ENCODE measurements around the gene AKNAD1. TPM values are rescaled to one million over a fixed set of nuclear protein-coding genes. Genes with fewer than 3 reads are reported as not detected.

The AKNAD1 gene
- polyA plus RNA-seq, 1 donor (not counting 4 experiments of a cell fraction or from before 2014, with no cell fraction given) = 6.9 TPM

DNA sequence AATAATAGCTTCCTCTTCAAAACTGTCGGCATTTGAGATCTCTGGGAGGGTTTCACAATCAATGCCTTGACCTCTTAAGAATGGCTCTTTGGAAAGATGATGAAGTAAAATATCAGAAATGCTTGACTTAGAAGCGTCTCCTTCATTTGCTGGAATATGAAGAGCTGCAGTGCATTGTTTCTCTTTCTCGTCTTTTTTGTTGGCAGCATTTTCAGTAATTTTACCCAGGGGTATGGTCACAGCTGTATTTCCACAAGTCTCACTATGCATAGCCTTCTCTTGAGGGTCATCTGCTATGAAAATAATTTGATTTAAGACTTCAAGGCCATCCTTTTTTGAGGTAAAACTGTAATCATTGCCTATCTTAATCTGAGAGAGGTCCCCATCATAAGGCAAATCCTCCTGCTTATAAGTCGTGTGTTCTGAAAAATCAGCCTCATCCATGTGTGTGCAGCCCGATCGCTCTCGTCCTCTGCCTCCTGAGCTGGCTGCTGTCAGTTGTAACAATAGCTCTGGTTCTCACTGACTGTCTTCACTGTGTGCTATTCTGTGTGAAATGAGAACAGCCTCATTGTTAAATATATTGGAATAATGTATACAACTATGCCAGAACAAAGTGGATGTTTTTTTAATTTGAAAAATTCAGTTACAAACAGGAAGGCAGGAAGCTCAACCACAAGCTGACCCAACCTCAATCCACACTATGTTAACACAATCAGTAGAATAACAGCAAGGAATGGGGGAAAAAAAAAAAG, 4.5 kb downstream of the AKNAD1 start:
- DNase-seq (ENCODE audit: low read depth, low spot score) (no peak), FAIRE-seq (no peak)
- no peaks in the 10 kb centered on the region for H3K36me3 ChIP-seq (ENCODE audit: control insufficient read depth in 2 of 2, extremely low read depth in 1 of 2, insufficient read depth in 2 of 2, low read length in 2 of 2)
- H3K9me1 ChIP-seq (ENCODE audit: control insufficient read depth, extremely low read depth, insufficient read depth, low read length) = no peaks in the 10 kb centered on the region
- no peak overlapping the region for H3K4me2 ChIP-seq (ENCODE audit: control insufficient read depth, extremely low read depth, insufficient read depth, low read depth, low read length)
- dilution Hi-C loops (cut with MboI; ENCODE audit: extremely low pct_ligation_motif_present, low sequenced_read_pairs) = no loop called here
- H3K4me3 ChIP-seq (ENCODE audit: control insufficient read depth in 2 of 3, extremely low read depth in 1 of 3, insufficient read depth in 2 of 3, low read depth in 1 of 3, low read length in 3 of 3) = no peak overlapping the region
- H2AFZ ChIP-seq (ENCODE audit: control insufficient read depth, low read length) = no peak overlapping the region
- TF ChIP-seq, protein P1, sequence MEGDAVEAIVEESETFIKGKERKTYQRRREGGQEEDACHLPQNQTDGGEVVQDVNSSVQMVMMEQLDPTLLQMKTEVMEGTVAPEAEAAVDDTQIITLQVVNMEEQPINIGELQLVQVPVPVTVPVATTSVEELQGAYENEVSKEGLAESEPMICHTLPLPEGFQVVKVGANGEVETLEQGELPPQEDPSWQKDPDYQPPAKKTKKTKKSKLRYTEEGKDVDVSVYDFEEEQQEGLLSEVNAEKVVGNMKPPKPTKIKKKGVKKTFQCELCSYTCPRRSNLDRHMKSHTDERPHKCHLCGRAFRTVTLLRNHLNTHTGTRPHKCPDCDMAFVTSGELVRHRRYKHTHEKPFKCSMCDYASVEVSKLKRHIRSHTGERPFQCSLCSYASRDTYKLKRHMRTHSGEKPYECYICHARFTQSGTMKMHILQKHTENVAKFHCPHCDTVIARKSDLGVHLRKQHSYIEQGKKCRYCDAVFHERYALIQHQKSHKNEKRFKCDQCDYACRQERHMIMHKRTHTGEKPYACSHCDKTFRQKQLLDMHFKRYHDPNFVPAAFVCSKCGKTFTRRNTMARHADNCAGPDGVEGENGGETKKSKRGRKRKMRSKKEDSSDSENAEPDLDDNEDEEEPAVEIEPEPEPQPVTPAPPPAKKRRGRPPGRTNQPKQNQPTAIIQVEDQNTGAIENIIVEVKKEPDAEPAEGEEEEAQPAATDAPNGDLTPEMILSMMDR (optimal IDR thresholded peaks at IDR 0.05 in 1 of 3, IDR thresholded peaks at IDR 0.05 in 1 of 3, conservative IDR thresholded peaks at IDR 0.05 in 1 of 3; ENCODE audit: extremely low read depth in 1 of 3, insufficient read depth in 2 of 3, low read length in 3 of 3) = no peak
- no peak for TF ChIP-seq EZH2 (IDR thresholded peaks at IDR 0.05; ENCODE audit: low read length)
- no peaks in the 10 kb centered on the region for H3K27me3 ChIP-seq (ENCODE audit: control insufficient read depth, extremely low read depth, insufficient read depth, low read length)
- H3K4me1 ChIP-seq (ENCODE audit: control insufficient read depth, extremely low read depth, insufficient read depth, low read length) = peaks cover 11% of the 10 kb centered on the region
- no peaks in the 10 kb centered on the region for H3K9me3 ChIP-seq (ENCODE audit: control insufficient read depth, low read depth, low read length)
- H4K20me1 ChIP-seq (ENCODE audit: control insufficient read depth, extremely low read depth, insufficient read depth, low read length) = no peaks in the 10 kb centered on the region
- H3K27ac ChIP-seq (ENCODE audit: control insufficient read depth, insufficient read depth, low read length) = no peak overlapping the region
- H3K9ac ChIP-seq (ENCODE audit: control insufficient read depth, extremely low read depth, insufficient read depth, low read length) = no peak overlapping the region
- H3K79me2 ChIP-seq (ENCODE audit: control insufficient read depth, insufficient read depth, low read length) = no peaks in the 10 kb centered on the region

DNA sequence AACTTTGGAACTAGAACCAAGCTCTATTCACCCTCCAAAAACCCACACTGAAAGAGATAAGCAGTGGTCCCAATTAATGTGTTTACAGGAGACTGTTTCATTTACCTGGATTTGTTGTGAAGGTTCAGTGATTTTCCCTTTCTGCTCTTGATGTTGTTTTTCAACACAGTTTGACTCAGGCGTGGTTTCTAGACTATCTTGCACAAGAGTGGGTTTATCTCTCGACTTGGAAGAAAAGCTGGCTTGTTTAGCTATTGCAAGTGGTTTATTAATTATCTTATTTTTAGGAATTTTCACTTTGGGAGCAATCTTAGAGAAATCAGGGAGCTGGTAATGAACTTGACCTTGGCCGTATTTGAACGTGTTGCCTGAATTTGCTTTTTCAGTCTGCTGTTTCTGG, 5.3 kb downstream of the AKNAD1 start:
- FAIRE-seq = no peak
- H3K4me1 ChIP-seq (ENCODE audit: control insufficient read depth, extremely low read depth, insufficient read depth, low read length) = peaks cover 12% of the 10 kb centered on the region
- no peaks in the 10 kb centered on the region for H3K27me3 ChIP-seq (ENCODE audit: control insufficient read depth, extremely low read depth, insufficient read depth, low read length)
- H3K9ac ChIP-seq (ENCODE audit: control insufficient read depth, extremely low read depth, insufficient read depth, low read length) = no peak overlapping the region
- H3K4me2 ChIP-seq (ENCODE audit: control insufficient read depth, extremely low read depth, insufficient read depth, low read depth, low read length) = no peak overlapping the region
- no peaks in the 10 kb centered on the region for H3K9me3 ChIP-seq (ENCODE audit: control insufficient read depth, low read depth, low read length)
- TF ChIP-seq EZH2 (IDR thresholded peaks at IDR 0.05; ENCODE audit: low read length) = no peak
- TF ChIP-seq, protein P1 (optimal IDR thresholded peaks at IDR 0.05 in 1 of 3, IDR thresholded peaks at IDR 0.05 in 1 of 3, conservative IDR thresholded peaks at IDR 0.05 in 1 of 3; ENCODE audit: extremely low read depth in 1 of 3, insufficient read depth in 2 of 3, low read length in 3 of 3) = no peak
- no peaks in the 10 kb centered on the region for H3K79me2 ChIP-seq (ENCODE audit: control insufficient read depth, insufficient read depth, low read length)
- H3K4me3 ChIP-seq (ENCODE audit: control insufficient read depth in 2 of 3, extremely low read depth in 1 of 3, insufficient read depth in 2 of 3, low read depth in 1 of 3, low read length in 3 of 3) = no peak overlapping the region
- DNase-seq (ENCODE audit: low read depth, low spot score) = no peak
- H3K36me3 ChIP-seq (ENCODE audit: control insufficient read depth in 2 of 2, extremely low read depth in 1 of 2, insufficient read depth in 2 of 2, low read length in 2 of 2) = no peaks in the 10 kb centered on the region
- dilution Hi-C loops (cut with MboI; ENCODE audit: extremely low pct_ligation_motif_present, low sequenced_read_pairs) = no loop called here
- H2AFZ ChIP-seq (ENCODE audit: control insufficient read depth, low read length) = no peak overlapping the region
- no peaks in the 10 kb centered on the region for H3K9me1 ChIP-seq (ENCODE audit: control insufficient read depth, extremely low read depth, insufficient read depth, low read length)
- H3K27ac ChIP-seq (ENCODE audit: control insufficient read depth, insufficient read depth, low read length) = no peak overlapping the region
- H4K20me1 ChIP-seq (ENCODE audit: control insufficient read depth, extremely low read depth, insufficient read depth, low read length) = no peaks in the 10 kb centered on the region
